HFFc6 (cell line): ENCODE data around the gene GP1BB. TPM values are rescaled to one million over a fixed set of nuclear protein-coding genes. Genes with fewer than 3 reads are reported as not detected.

Source experiments
- DNase-seq: peaks from one replicate; pipeline ENCODE4 v3.0.0-alpha.2; 2018
- H3K27ac Mint-ChIP-seq: 2 replicates; pipeline ENCODE4 v1.8.0; 2020; ENCODE audit warnings: mild to moderate bottlenecking, mixed read lengths
- H3K27me3 Mint-ChIP-seq: 2 replicates; pipeline ENCODE4 v1.8.0; 2021; ENCODE audit warnings: mild to moderate bottlenecking, moderate library complexity, mixed read lengths; ENCODE audit not compliant: insufficient read depth
- H3K36me3 Mint-ChIP-seq: 2 replicates; pipeline ENCODE4 v1.8.0; 2021; ENCODE audit warnings: low read depth, mixed read lengths
- H3K4me1 Mint-ChIP-seq: 2 replicates; pipeline ENCODE4 v1.8.0; 2020; ENCODE audit warnings: low read depth, mixed read lengths
- H3K4me3 Mint-ChIP-seq: 2 replicates; pipeline ENCODE4 v1.8.0; 2020; ENCODE audit warnings: mild to moderate bottlenecking, moderate library complexity, mixed read lengths
- H3K9me3 Mint-ChIP-seq: 2 replicates; pipeline ENCODE4 v1.8.0; 2020; ENCODE audit warnings: mild to moderate bottlenecking, mixed read lengths
- CTCF ChIP-seq: fragments of 200-600 bp; sonication (generic); IDR thresholded peaks from 2 replicates; pipeline ENCODE4 v1.5.0; 2021; ENCODE audit warnings: antibody characterized with exemption, mild to moderate bottlenecking
- total RNA-seq, 6 experiments: library from RNA; stranded (reverse); fragmentation: NEBNext Ultra II Directional; extraction: Animal tissue kit (Norgen Biotek cat#: 25700); gene quantifications; 2 replicates in 1 of 6; 3 replicates in 5 of 6; pipeline ENCODE4 v1.2.3, GENCODE V29; 2021

GP1BB gene
- total RNA-seq, 6 experiments from 2014 or later, result 0.27 to 1.1 (median 0.41) TPM; not detected in 3

- H3K36me3 Mint-ChIP-seq, result no peaks in the 10 kb centered on the region
- no peak for TF ChIP-seq CTCF
- no peak for DNase-seq
- no peaks in the 10 kb centered on the region for H3K9me3 Mint-ChIP-seq
- peaks cover 8% of the 10 kb centered on the region; the same call in 1 of the 2 replicates for H3K27me3 Mint-ChIP-seq
- no peaks in the 10 kb centered on the region for H3K4me1 Mint-ChIP-seq
- H3K27ac Mint-ChIP-seq, result no peak overlapping the region
- H3K4me3 Mint-ChIP-seq, result no peak overlapping the region
Measured at GRCh38 chr22:19717181-19717580, 6.2 kb upstream of the GP1BB start.

GRCh38 chr22:19717691-19718455, 5.5 kb upstream of the GP1BB start:
- Mint-ChIP-seq H3K27ac (no peak overlapping the region), H3K4me3 (peak overlapping the region; percentile 84), H3K27me3 (peaks cover 8% of the 10 kb centered on the region; the same call in 1 of the 2 replicates), H3K4me1 (no peaks in the 10 kb centered on the region), H3K9me3 (no peaks in the 10 kb centered on the region), H3K36me3 (no peaks in the 10 kb centered on the region)
- peak; percentile 97 for TF ChIP-seq CTCF
- peak; percentile 39 for DNase-seq

- H3K4me1 Mint-ChIP-seq, result no peaks in the 10 kb centered on the region
- no peak for DNase-seq
Measured at GRCh38 chr22:19718456-19719049, 4.8 kb upstream of the GP1BB start.

GRCh38 chr22:19719050-19719482, 4.3 kb upstream of the GP1BB start:
- DNase-seq, result no peak
- Mint-ChIP-seq H3K4me1 (no peaks in the 10 kb centered on the region), H3K27me3 (peaks cover 2% of the 10 kb centered on the region; the same call in 1 of the 2 replicates), H3K27ac (no peak overlapping the region; the same call in 1 of the 2 replicates), H3K9me3 (no peaks in the 10 kb centered on the region), H3K4me3 (peak overlapping the region; percentile 76), H3K36me3 (no peaks in the 10 kb centered on the region)
- no peak for TF ChIP-seq CTCF

More at GRCh38 chr22:19718456-19719049, 4.8 kb upstream of the GP1BB start:
- peak overlapping the region; percentile 46; the same call in 1 of the 2 replicates for H3K4me3 Mint-ChIP-seq
- TF ChIP-seq CTCF, result no peak
- H3K27ac Mint-ChIP-seq, result no peak overlapping the region
- no peaks in the 10 kb centered on the region for H3K36me3 Mint-ChIP-seq
- no peaks in the 10 kb centered on the region for H3K9me3 Mint-ChIP-seq
- H3K27me3 Mint-ChIP-seq, result peaks cover 2% of the 10 kb centered on the region; the same call in 1 of the 2 replicates

- Mint-ChIP-seq H3K4me3 (peak overlapping the region; percentile 76), H3K4me1 (no peaks in the 10 kb centered on the region), H3K27me3 (peaks cover 2% of the 10 kb centered on the region; the same call in 1 of the 2 replicates), H3K27ac (no peak overlapping the region; the same call in 1 of the 2 replicates), H3K36me3 (peaks cover 1% of the 10 kb centered on the region), H3K9me3 (peaks cover 1% of the 10 kb centered on the region)
- no peak for DNase-seq
- TF ChIP-seq CTCF, result no peak
Measured at GRCh38 chr22:19719488-19720021, 3.8 kb upstream of the GP1BB start.
